ENCODE results near the gene CTDSP2.

Gene CTDSP2

GRCh38 chr12:57845478-57846284 lies 848 bp downstream of the CTDSP2 start:
- Histone ChIP-seq H3K79me2 (ENCODE audit: control insufficient read depth, low read length) (peaks cover 56% of the 10 kb centered on the region), H3F3A (ENCODE audit: control insufficient read depth, insufficient read depth) (0 out of 2 replicates have a peak, but pooled peaks cover 3% of the 10 kb centered on the region), H3K4me2 (ENCODE audit: low read length) (peak overlapping the region; percentile 72), H4K20me1 (ENCODE audit: control insufficient read depth, insufficient read depth, low read depth, low read length) (peaks cover 23% of the 10 kb centered on the region), H3K27me3 (ENCODE audit: control insufficient read depth, low read length) (peaks cover 16% of the 10 kb centered on the region), H3K4me3 (ENCODE audit: low read length) (peak overlapping the region; percentile 86), H3K4me1 (ENCODE audit: control insufficient read depth, low read length) (peaks cover 57% of the 10 kb centered on the region), H3K36me3 (ENCODE audit: control insufficient read depth, low read length) (peaks cover 7% of the 10 kb centered on the region; the same call in 1 of the 2 replicates), H3K27ac (ENCODE audit: low read depth, low read length) (peak overlapping the region; percentile 79), H3K9me3 (ENCODE audit: control insufficient read depth, insufficient read depth, low read length) (no peaks in the 10 kb centered on the region), H3K9me2 (replicated peaks; ENCODE audit: control insufficient read depth, low read length) (no peaks in the 10 kb centered on the region)
- TF ChIP-seq EZH2phosphoT487 (IDR thresholded peaks at IDR 0.05; ENCODE audit: borderline replicate concordance, low read length) (no peak), CTCF (IDR thresholded peaks at IDR 0.05; ENCODE audit: low read depth, low read length, poor library complexity, severe bottlenecking) (no peak)

- Histone ChIP-seq H4K20me1 (ENCODE audit: control insufficient read depth, insufficient read depth, low read depth, low read length) (peaks cover 26% of the 10 kb centered on the region), H3K4me2 (ENCODE audit: low read length) (peak overlapping the region; percentile 72), H3K36me3 (ENCODE audit: control insufficient read depth, low read length) (peaks cover 7% of the 10 kb centered on the region; the same call in 1 of the 2 replicates), H3K9me2 (replicated peaks; ENCODE audit: control insufficient read depth, low read length) (no peaks in the 10 kb centered on the region), H3K79me2 (ENCODE audit: control insufficient read depth, low read length) (peaks cover 63% of the 10 kb centered on the region), H3K9me3 (ENCODE audit: control insufficient read depth, insufficient read depth, low read length) (no peaks in the 10 kb centered on the region), H3K27me3 (ENCODE audit: control insufficient read depth, low read length) (peaks cover 9% of the 10 kb centered on the region; the same call in 1 of the 2 replicates), H3K4me1 (ENCODE audit: control insufficient read depth, low read length) (peaks cover 65% of the 10 kb centered on the region), H3F3A (ENCODE audit: control insufficient read depth, insufficient read depth) (0 out of 2 replicates have a peak, but pooled peaks cover 3% of the 10 kb centered on the region), H3K27ac (ENCODE audit: low read depth, low read length) (peak overlapping the region; percentile 79), H3K4me3 (ENCODE audit: low read length) (peak overlapping the region; percentile 86)
- no peak for TF ChIP-seq EZH2phosphoT487 (IDR thresholded peaks at IDR 0.05; ENCODE audit: borderline replicate concordance, low read length)
- no peak for TF ChIP-seq CTCF (IDR thresholded peaks at IDR 0.05; ENCODE audit: low read depth, low read length, poor library complexity, severe bottlenecking)
These were observed 1.6 kb downstream of the CTDSP2 start for GRCh38 chr12:57844709-57845477.

- Histone ChIP-seq H3K9me3 (ENCODE audit: control insufficient read depth, insufficient read depth, low read length) (no peaks in the 10 kb centered on the region), H3K27ac (ENCODE audit: low read depth, low read length) (no peak overlapping the region), H3K36me3 (ENCODE audit: control insufficient read depth, low read length) (peaks cover 7% of the 10 kb centered on the region; the same call in 1 of the 2 replicates), H3K79me2 (ENCODE audit: control insufficient read depth, low read length) (peaks cover 79% of the 10 kb centered on the region), H3F3A (ENCODE audit: control insufficient read depth, insufficient read depth) (peaks cover 15% of the 10 kb centered on the region), H3K4me3 (ENCODE audit: low read length) (peak overlapping the region; percentile 86), H3K4me1 (ENCODE audit: control insufficient read depth, low read length) (peaks cover 83% of the 10 kb centered on the region), H3K9me2 (replicated peaks; ENCODE audit: control insufficient read depth, low read length) (no peaks in the 10 kb centered on the region), H3K27me3 (ENCODE audit: control insufficient read depth, low read length) (0 out of 2 replicates have a peak, but pooled peaks cover 3% of the 10 kb centered on the region), H3K4me2 (ENCODE audit: low read length) (peak overlapping the region; percentile 72), H4K20me1 (ENCODE audit: control insufficient read depth, insufficient read depth, low read depth, low read length) (peaks cover 31% of the 10 kb centered on the region)
- TF ChIP-seq CTCF (IDR thresholded peaks at IDR 0.05; ENCODE audit: low read depth, low read length, poor library complexity, severe bottlenecking) (no peak), EZH2phosphoT487 (IDR thresholded peaks at IDR 0.05; ENCODE audit: borderline replicate concordance, low read length) (no peak)
These were observed 3.9 kb downstream of the CTDSP2 start for GRCh38 chr12:57842342-57843294.
